ENCODE results near the gene SLC35F3.
"Not testable (repeated sequence)": the region's sequence is repeated elsewhere in the genome, so short reads cannot be mapped to it uniquely, and the experiment has no call there.

The SLC35F3 gene

DNA sequence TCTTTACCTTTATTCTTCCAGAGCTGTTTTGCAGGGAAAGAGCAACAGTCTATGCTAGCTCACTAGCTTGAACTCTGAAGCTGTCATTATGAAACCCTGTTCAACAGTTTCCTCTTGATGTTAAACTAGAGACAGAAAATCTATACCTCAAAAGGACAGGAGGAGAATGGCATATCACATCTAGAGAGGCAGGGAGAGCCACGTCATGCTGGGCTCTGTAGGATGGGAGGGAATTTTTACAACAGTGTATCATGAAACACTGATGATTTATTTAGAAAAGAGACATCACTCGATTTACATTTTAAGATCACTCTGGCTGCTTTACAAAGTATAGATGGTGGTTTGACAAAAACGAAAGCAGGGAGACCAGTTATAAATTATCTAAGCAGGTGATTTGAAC is 243.9 kb downstream of the SLC35F3 start:
- no peak for DNase-seq

DNA sequence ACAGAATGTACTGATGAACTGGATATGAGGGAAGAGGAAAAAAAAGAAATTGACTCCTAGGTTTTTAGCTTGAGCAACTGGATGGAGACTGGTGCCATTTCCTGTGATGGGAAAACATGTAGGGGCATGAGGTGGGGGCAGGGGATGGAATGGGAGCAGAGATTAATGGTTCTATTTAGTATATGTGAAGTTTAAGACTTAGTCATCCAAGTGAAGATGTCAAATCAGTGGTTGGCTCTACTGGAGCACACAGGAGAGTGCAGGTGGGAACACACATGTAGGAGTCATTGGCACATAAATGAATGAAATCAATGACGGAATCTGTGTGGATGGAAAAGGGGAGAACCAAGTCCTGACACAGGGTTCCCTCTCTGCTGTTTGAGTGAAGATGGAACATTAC is 244.3 kb downstream of the SLC35F3 start:
- no peak for DNase-seq

DNA sequence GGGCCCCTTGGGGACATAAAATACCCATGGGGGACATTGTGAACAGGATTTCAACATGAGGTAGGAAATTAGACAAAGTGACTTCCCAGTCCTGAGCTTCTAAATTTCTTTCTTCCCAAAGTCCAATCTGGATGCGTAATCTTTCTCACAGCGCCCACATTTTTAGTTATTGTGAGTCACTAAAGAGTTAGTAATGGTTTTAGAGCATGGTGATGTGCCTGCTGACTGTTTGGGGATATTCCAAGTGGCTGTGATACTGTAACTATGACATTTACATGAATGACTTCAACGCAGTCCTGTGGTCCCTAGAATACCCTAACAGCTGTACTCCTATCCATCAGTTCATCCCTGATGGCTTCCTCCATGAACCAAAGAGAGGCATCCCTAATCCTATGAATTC is 244.7 kb downstream of the SLC35F3 start:
- no peak for DNase-seq

DNA sequence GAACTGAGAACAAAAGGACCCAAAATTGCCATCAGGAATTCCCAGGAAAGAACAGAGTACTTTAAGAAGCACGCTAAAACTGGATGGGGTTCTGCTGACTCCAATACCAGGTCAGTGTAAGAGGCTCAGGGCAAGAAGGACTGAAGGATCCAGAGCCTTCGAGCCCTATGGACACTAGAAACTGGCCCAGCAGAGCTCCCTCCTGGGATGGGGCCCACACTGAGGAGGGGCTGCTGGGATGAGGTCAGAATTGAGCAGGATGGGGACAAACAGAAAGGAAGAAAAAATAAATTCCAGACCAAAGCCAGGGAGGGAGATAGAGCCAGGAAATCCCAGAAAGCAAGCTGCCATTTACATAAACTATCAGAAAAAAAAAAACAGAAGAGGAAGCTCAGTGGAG is 246.4 kb downstream of the SLC35F3 start:
- no peak for DNase-seq

DNA sequence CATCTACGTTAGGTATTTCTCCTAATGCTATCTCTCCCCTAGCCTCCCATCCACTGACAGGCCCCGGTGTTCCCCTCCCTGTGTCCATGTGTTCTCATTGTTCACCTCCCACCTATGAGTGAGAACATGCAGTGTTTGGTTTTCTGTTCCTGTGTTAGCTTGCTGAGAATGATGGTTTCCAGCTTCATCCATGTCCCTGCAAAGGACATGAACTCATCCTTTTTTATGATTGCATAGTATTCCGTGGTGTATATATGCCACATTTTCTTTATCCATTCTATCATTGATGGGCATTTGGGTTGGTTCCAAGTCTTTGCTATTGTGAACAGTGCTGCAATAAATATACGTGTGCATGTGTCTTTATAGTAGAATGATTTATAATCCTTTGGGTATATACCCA is 247.9 kb downstream of the SLC35F3 start:
- DNase-seq = not testable (repeated sequence)

DNA sequence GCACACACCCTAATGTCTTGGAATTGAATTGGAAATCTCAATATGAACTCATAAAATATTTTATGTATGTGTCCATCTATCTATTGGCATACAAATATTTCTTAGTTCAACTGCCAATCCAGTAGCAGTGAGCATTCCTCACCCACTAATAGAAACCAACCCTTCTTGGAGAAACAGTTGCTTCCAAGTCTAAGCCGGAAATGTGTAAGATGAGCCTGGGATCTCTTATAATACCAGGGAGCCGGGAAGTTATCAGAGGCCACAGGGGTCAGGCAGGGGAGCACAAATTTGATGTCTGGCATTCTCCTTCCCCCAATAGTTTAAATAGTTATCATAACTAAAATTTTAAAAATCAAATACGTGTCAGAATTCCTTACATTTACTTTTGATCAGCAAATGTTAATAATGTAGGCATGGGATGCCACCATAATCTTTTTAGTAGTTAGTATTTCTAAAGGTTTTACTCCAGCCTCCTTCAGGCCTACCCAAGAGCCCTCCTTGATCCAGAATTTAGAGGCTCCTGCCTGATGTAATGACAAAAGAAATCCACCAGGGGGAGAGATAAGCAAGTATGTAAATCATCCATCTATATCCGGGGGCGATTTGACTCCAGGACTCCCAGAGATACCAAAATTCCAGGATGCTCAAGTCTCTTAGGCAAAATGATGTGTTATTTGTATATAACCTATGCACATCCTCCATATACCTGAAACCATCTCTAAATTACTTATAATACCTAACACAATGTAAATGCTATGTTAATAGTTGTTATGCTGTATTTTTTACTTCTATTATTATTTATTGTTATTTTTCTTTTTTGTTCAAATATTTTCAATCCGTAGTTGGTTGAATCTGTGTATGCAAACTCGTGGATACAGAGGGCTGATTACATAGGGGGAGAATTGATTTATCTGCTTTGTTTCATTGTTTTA is 250.1 kb downstream of the SLC35F3 start:
- DNase-seq = peak; percentile 71

DNA sequence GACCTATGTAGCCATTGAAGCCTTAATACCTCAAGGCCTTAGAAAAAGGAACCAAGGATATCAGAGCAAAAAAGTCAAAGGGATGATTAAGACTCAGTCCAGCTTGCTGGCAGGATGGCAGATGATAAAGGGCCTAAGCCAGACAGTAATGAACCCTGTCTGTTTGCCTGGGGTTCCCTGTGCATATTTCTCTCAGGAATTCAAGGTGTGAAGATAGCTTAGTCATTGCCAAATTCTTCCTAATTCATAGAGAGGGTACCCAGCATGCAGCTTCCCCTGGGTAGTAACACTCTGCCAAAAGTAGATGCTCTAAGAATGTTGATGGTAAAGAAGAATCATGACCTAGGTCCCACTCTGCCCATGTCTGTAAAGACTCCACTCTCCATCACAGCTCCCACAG is 258.2 kb downstream of the SLC35F3 start:
- no peak for DNase-seq

DNA sequence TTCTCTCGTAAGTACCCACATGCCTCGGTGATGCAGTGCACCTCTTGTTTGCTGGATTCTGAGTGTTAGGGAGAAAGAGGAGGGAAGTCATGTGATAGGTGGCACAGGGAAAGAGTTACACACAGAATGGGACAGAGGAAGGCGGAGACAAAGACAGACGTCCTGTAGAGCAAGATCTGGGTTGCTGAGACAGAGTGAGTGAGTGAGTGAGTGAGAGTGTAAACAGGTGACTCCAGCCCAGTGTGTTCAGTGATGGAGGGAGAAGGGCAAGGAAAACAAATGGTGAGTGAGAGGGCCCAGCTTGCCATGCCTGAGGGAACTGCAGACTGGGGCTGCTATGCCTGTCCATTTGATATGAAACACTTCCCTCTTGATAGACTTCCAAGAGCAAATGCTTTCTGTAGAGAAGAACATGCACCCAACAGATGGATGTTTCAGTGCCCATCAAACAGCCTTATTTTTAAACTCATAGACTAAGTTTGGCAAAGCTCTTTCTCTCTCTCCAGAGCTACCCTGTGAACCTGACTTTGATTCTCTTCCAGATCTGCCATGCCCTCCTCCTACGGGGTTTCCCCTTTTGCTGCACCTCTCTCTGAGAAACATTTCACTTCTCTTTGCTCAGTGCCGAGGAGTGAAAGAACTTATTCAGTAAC is 258.9 kb downstream of the SLC35F3 start:
- DNase-seq = no peak

DNA sequence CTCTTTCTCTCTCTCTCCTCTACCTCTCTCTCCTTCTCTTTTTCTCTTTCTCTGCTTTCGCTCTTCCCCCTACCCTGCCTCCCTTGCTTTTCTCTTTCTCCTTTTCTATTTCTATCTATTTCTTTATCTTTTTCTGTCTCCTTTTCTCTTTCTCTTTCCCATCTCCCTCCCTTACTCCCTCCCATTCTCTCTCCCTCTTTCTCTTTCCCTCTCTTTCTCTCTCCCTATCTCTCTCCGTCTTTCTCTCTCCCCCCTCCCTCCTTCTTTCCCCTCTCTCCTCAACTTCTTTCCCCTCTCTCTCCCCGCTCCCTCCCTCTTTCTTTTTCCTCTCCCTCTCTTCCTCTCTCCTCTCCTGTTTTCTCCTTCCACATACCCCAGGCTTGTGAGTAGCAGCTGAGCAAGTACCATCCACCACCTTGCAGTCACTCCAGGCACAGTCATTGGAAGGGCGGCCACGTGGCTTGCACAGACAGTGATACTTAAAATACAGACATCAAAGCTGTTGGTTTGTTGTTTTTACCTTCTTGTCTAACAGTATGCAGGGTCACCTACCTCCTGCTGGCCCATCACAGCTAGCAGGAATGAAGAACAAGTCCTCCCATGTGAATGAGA is 259.7 kb downstream of the SLC35F3 start:
- DNase-seq = no peak

DNA sequence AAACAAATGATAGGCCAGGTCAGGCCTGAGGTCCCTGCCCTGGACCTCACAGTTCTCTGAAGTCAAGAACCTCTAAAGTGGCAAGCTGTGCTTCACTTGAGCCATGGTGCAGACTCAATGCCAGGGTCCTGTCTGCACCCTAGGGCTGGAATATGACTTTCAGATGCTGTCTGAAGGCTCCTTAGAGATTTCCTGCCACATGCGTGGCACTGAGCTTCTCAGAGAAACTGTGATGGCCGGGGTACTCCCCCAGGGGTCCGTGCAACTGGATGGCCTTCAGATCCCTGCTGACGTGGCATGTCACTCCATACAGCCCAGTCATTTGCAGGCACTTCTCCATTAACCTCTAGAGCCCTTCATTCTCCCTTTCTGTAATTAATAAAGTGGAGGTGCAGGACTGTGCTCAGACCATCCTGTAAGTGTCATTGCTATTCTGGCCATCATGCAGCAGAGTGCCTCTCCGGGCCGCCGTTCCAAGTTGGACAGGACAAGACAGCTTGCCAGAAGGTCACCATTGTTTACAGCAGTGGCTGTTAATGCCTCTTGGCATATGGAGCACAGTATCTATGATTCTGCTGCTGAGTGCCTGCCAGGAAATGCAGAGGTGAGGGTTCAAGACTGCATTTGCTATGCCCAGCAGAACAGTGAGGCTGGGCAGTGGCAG is 263.7 kb downstream of the SLC35F3 start:
- DNase-seq = no peak

DNA sequence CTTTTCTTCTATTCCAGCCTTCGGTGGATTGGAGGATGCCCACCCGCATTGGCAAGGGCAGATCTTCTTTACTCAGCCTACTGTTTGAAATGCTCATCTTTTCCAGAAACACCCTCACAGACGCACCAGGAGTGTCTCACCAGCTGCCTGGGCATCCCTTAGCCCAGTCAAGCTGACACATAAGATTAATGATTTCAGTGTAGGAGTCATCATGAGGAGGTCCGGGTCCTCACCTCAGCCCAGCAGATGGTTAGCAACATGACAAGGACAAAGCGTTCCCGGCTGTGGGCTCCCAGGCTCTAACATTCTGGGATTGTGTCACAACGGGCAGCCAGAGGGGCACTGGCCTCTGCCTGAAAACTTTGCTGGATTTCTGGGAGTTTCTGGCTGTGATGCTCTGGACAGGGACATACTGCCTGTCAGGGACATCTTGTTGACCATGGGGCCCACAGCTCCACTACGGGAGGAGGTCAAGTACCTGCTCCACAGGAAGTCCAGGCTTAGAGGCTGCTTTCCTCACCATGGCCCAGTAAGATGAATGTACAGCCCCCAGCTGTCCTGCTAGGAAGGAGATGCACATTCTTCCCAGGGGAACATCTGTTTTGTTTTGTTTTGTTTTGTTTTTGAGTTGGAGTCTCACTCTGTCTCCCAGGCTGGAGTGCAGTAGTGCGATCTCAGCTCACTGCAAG is 264.8 kb downstream of the SLC35F3 start:
- no peak for DNase-seq

DNA sequence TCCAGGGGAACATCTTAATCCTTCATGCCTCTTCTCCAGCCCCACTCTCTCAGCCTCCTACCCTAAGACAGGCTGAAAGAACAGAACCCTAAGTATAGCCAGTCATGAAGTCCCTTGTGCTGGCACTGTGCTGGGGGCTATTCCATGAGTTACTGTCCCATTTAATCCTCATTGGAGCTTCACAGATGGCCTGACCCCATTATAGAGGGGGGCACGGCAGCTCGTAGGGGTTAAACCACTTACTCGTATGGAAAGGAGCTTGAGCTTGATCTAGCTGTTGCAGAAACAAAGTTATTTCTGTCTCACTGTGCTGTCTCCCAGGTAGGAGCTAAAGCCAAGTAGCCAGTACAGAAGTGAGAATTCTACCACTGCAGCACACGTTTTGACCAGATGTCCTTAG is 265.6 kb downstream of the SLC35F3 start:
- no peak for DNase-seq

DNA sequence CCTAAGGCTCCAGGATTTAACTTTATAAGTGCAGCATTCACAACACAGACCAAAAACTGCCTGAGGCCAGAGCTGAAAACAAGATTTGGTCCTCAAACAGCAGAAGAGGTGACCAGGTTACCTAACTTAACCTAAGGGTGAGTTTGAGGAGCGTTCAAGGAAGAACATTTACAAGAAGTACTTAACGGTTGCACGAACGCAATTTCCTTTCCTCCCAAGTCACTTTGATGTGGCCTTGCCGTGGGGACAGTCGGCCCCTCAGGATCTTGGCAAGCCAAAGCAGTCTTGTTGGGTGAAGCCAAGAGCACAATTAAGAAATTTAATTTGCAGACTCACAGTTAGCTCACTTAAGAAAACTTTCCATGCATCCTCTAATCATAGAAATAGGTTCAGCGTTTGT is 266.1 kb downstream of the SLC35F3 start:
- DNase-seq = no peak

DNA sequence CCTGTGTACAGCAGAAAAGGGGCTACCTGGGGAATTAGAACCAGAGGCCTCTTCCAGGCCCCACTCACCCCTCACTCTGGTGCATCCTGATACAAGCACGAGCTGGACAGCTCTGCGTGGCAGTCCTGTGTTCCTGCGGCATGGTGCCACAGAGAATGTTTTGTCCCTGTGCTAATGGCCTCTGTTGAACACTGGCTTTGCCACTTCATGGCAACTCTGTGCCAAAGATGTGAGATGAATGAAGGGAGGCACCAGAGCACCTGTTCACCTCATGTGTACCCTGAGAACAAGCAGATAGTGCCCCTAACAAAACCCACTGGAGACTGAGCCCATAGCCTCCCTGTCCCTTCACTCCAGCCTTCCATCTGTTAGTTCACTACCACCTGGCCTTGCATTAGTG is 269.5 kb downstream of the SLC35F3 start:
- DNase-seq = no peak

DNA sequence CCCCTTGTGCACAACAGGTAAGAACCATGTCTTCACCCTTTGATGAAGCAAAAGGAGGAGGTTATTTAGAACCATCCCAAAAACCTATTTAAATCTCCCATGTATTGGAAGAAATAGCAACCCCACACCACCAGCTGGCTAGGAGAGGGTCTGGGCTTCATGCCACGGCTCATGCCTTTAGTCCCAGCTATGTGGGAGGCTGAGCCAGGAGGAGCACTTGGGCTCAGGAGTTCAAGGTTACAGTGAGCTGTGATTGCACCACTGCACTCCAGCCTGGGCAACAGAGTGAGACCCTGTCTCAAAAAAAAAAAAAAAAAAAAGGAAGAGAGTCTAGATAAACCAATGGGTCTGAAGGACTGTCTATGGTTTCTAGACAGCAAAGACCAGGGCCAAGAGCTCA is 270.9 kb downstream of the SLC35F3 start:
- DNase-seq = no peak

DNA sequence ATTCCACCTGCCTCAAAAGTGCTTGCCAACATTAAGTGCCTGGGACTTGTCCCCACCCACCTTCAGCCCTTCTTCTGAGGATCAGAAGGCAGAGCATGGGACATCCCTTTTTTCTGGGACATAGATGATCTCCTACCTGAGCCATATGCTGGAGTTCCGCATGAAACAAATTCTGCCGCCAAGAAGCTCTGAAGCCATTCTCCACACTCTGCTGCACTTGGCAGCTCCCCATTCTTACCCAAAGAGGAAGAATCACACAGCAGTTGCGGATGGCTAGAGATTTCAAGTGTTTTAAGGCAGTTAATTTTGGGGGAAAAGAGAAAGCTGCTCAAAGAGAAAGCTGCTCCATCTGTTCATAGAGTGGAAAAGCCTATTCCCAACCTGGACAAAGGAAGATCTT is 271.5 kb downstream of the SLC35F3 start:
- no peak for DNase-seq

DNA sequence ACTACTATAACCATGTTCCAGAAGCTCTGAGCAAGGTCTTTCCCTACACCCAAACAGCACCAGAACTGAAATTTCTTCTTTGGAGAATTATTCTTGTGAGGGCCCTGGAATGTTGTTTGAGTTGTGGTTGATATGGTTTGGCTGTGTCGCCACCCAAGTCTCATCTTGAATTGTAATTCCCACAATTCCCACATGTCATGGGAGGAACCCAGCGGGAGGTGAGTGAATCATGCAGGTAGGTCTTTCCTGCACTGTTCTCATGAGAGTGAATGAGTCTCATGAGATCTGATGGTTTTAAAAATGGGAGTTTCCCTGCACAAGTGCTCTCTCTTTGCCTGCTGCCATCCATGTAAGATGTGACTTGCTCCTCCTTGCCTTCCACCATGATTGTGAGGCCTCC is 272.4 kb downstream of the SLC35F3 start:
- not testable (repeated sequence) for DNase-seq

DNA sequence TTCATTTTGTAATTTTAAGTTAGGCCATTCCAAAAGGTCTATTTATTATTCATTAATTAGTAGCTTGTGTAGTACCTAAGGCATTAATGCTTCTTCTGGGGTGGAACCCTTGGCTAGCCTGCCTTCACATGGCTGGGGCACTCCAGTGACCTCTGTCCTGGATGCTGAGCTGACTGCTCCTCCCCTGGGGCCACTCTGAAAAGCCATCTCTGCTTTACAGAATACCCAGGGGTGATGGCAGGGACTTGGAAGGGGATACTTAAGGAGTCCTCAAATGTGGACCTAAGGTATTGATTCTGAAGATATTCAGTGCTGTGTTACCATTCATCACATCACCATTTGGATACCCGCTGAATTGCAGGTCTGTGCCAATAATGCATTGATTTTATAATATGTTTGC is 281.0 kb downstream of the SLC35F3 start:
- DNase-seq = no peak

DNA sequence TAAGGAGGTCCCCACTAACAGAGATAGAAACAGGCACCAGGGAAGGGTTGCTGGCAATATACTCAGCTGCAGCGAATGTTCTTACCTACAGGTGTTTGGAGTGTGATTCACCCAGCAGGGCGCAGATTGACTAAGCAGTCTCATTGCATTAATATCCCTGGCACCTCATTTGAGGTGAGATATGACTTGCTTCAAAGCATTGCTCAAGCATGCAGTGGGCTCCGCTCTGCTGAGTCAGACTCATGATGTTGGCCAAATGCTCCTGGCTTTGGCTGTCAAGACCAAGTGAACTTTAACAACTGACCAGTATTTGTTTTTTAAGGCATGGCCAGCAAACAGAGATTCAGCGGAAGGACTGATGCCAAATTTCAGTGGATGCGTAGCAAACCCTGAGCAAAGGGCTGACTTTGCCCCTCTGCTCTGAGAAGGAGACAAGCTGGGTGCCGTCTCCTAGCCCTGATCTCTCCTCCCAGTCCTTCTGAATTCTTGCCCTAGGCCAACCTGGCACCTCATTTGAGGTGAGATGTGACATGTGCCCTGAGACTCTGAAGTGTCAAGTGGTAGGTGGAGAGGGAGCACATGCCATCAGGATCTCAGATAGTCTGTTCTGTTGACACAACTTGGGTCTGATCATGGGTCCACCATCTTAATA is 281.7 kb downstream of the SLC35F3 start:
- DNase-seq = no peak

DNA sequence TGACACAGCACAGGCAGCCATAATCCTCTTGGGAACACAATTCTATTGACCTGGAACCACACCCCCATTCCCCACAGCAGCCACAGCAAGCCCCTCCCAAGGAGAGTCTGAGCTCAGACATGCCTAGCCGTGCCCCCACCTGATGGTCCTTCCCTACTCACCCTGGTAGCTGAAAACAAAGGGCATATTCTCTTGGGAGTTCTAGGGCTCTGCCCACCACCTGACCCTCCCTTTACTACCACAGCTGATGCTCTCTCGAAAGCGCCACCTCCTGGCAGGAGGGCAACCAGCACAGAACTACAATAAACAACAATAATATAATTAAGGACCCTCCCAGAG is 283.9 kb downstream of the SLC35F3 start:
- DNase-seq = no peak

DNA sequence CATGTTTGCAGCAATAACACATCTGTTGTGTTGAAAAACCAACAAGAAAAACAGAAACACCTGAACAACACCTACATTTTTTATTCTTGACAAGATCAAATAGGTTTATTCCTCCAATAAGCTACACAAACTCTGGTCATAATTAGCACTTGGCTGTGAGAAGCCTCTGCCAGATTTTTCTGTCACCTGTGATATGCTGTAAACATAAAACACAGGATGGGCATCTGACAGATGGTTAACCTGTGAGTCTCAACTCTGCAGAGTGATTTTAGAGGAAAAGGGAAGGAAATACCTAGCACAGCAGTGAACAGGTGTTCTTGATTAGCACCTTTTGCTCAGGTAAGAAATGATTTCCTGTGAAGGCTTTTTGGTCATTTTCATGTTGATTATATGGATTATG is 293.4 kb downstream of the SLC35F3 start:
- DNase-seq = no peak

DNA sequence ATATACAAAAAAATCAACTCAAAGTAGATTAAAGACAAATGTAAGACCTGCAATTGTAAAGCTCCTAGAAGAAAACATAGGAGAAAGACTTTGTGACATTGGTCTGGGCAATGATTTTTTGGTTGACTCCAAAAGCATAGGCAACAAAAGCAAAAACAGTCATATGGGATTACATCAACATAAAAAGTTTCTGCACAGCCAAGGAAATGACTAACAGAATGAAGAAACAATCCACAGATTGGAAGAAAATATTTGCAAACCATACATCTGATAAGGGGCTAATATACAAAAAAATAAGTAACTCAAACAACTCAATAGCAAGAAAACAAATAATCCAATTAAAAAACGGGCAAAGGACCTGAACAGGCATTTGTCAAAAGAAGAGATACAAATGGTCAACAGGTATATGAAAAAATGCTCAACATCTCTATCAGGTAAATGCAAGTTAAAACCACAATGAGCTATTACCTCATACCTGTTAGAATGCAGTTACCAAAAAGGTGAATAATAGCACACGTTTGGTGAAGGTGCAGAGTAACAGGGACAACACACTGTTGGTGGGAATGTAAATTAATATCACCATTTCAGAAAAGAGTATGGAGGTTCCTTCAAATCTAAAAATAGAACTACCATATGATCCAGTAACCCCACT is 295.1 kb downstream of the SLC35F3 start:
- DNase-seq = no peak

Data from fibroblast of skin of back (primary cell).